ENCODE results near the gene ASB2. TPM values are rescaled to one million over a fixed set of nuclear protein-coding genes. Genes with fewer than 3 reads are reported as not detected.

Gene ASB2
- total RNA-seq, 1 experiment from 2014 or later: not detected

GRCh38 chr14:93949511-93950075 is 26.8 kb downstream of the ASB2 start:
- intact Hi-C loops (cut with micrococcal nuclease; ENCODE audit: unreplicated experiment): no loop called here
- no peak for DNase-seq
- no peaks in the 10 kb centered on the region for H3K9me3 ChIP-seq (ENCODE audit: insufficient read depth, low read depth)
- H2AFZ ChIP-seq: no peak overlapping the region
- ChIA-PET CTCF (no interaction called here), POLR2A (ENCODE audit: unreplicated experiment) (no interaction called here)
- H3K36me3 ChIP-seq (ENCODE audit: low read depth): no peaks in the 10 kb centered on the region
- no peak overlapping the region for H3K4me2 ChIP-seq
- no peaks in the 10 kb centered on the region for H3K79me2 ChIP-seq (ENCODE audit: low read depth)
- TF ChIP-seq, protein P1, sequence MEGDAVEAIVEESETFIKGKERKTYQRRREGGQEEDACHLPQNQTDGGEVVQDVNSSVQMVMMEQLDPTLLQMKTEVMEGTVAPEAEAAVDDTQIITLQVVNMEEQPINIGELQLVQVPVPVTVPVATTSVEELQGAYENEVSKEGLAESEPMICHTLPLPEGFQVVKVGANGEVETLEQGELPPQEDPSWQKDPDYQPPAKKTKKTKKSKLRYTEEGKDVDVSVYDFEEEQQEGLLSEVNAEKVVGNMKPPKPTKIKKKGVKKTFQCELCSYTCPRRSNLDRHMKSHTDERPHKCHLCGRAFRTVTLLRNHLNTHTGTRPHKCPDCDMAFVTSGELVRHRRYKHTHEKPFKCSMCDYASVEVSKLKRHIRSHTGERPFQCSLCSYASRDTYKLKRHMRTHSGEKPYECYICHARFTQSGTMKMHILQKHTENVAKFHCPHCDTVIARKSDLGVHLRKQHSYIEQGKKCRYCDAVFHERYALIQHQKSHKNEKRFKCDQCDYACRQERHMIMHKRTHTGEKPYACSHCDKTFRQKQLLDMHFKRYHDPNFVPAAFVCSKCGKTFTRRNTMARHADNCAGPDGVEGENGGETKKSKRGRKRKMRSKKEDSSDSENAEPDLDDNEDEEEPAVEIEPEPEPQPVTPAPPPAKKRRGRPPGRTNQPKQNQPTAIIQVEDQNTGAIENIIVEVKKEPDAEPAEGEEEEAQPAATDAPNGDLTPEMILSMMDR (conservative IDR thresholded peaks at IDR 0.05): no peak
- TF ChIP-seq EZH2 (IDR thresholded peaks at IDR 0.05; ENCODE audit: low read depth): no peak
- H3K9me2 ChIP-seq (ENCODE audit: insufficient read depth): no peaks in the 10 kb centered on the region
- H3K27ac ChIP-seq: no peak overlapping the region
- H3K27me3 ChIP-seq (ENCODE audit: insufficient read depth, low read depth): no peaks in the 10 kb centered on the region
- peaks cover 8% of the 10 kb centered on the region; the same call in 1 of the 2 replicates for H3F3A ChIP-seq (ENCODE audit: insufficient read depth, low read depth)
- no TSS peak for BruUV-seq (replicated peaks)
- peaks cover 10% of the 10 kb centered on the region for H3K4me1 ChIP-seq (replicated peaks; ENCODE audit: insufficient read depth)
- no peak overlapping the region for H3K4me3 ChIP-seq
- no peaks in the 10 kb centered on the region for H4K20me1 ChIP-seq (ENCODE audit: insufficient read depth)

- Histone ChIP-seq H3K9me2 (ENCODE audit: insufficient read depth) (no peaks in the 10 kb centered on the region), H3K9me3 (ENCODE audit: insufficient read depth, low read depth) (no peaks in the 10 kb centered on the region), H3K36me3 (ENCODE audit: low read depth) (no peaks in the 10 kb centered on the region), H3K27ac (no peak overlapping the region), H3K4me2 (no peak overlapping the region), H3K4me3 (no peak overlapping the region), H3K4me1 (replicated peaks; ENCODE audit: insufficient read depth) (peaks cover 24% of the 10 kb centered on the region), H3F3A (ENCODE audit: insufficient read depth, low read depth) (peaks cover 14% of the 10 kb centered on the region), H3K79me2 (ENCODE audit: low read depth) (no peaks in the 10 kb centered on the region), H3K27me3 (ENCODE audit: insufficient read depth, low read depth) (no peaks in the 10 kb centered on the region), H2AFZ (no peak overlapping the region), H4K20me1 (ENCODE audit: insufficient read depth) (no peaks in the 10 kb centered on the region)
- ChIA-PET CTCF (interaction anchor here (0.7 kb wide), 1 partner anchor 756 kb away, joined by 3 read pairs; no protein-coding TSS in a partner anchor), POLR2A (ENCODE audit: unreplicated experiment) (no interaction called here)
- intact Hi-C loops (cut with micrococcal nuclease; ENCODE audit: unreplicated experiment): no loop called here
- no TSS peak for BruUV-seq (replicated peaks)
- TF ChIP-seq, protein P1 (conservative IDR thresholded peaks at IDR 0.05): no peak
- no peak for TF ChIP-seq EZH2 (IDR thresholded peaks at IDR 0.05; ENCODE audit: low read depth)
- DNase-seq: no peak
Measured at GRCh38 chr14:93947282-93947681, 29.1 kb downstream of the ASB2 start.

DNA sequence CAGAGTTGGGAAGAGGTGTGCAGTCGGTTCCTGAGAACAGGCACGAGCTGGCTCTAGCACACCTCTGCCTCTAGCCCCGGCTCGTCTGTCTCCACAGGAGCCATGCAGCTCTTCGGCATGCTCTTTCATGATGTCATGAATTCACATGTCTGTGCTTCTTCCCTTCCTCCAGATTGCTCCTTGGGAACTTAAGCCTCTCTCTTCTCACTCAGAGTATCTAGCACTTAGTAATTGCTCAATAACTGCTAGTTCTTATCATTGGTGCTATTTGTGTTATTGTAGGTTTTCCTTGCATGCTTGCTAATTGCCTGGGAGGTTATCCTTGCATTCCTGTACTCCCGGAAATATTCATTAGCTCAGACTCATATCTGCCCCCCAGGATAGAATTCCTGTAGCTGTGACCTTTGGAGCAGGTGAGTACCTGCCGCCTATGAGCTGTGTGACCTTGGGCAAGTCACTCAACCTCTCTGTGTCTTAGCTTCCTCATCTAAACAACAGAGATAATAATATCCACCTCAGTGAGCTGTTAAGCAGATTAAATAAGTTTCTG is 29.8 kb downstream of the ASB2 start:
- H3F3A ChIP-seq (ENCODE audit: insufficient read depth, low read depth): peaks cover 21% of the 10 kb centered on the region
- no peak overlapping the region for H3K27ac ChIP-seq
- no peak overlapping the region for H2AFZ ChIP-seq
- no peaks in the 10 kb centered on the region for H4K20me1 ChIP-seq (ENCODE audit: insufficient read depth)
- no peaks in the 10 kb centered on the region for H3K9me2 ChIP-seq (ENCODE audit: insufficient read depth)
- no peaks in the 10 kb centered on the region for H3K79me2 ChIP-seq (ENCODE audit: low read depth)
- no TSS peak for BruUV-seq (replicated peaks)
- POLR2A ChIA-PET (ENCODE audit: unreplicated experiment): no interaction called here
- no peaks in the 10 kb centered on the region for H3K9me3 ChIP-seq (ENCODE audit: insufficient read depth, low read depth)
- TF ChIP-seq, protein P1 (conservative IDR thresholded peaks at IDR 0.05): no peak
- no peak for TF ChIP-seq EZH2 (IDR thresholded peaks at IDR 0.05; ENCODE audit: low read depth)
- no peaks in the 10 kb centered on the region for H3K36me3 ChIP-seq (ENCODE audit: low read depth)
- H3K4me1 ChIP-seq (replicated peaks; ENCODE audit: insufficient read depth): peaks cover 31% of the 10 kb centered on the region
- H3K4me2 ChIP-seq: peak overlapping the region; percentile 23; the same call in 1 of the 2 replicates
- peak in 1 of 2 experiments; percentile 45 for DNase-seq
- H3K27me3 ChIP-seq (ENCODE audit: insufficient read depth, low read depth): no peaks in the 10 kb centered on the region
- CTCF ChIA-PET: interaction anchor here (0.7 kb wide), 1 partner anchor 755 kb away, joined by 3 read pairs; no protein-coding TSS in a partner anchor
- intact Hi-C loops (cut with micrococcal nuclease; ENCODE audit: unreplicated experiment): no loop called here
- no peak overlapping the region for H3K4me3 ChIP-seq

Measured in PC-9 (cell line).